Sigmoid colon (tissue), 4 donors: ENCODE results near the gene DLD.

ENCODE experiments used
- EP300 ChIP-seq, 4 donors: sonication (generic); formaldehyde crosslinking; IDR thresholded peaks; one replicate each; pipeline ENCODE4 v1.6.1; 2017; ENCODE audit warnings: antibody characterized with exemption in 4 of 4
- POLR2A ChIP-seq, 2 donors: fragments of 450-650 bp; IDR thresholded peaks; one replicate each; pipeline ENCODE4 v1.6.1; 2016; ENCODE audit warnings: antibody characterized with exemption in 2 of 2, mild to moderate bottlenecking in 2 of 2, moderate library complexity in 2 of 2
- POLR2AphosphoS5 ChIP-seq, 4 donors: sonication (generic); formaldehyde crosslinking; IDR thresholded peaks; one replicate each; pipeline ENCODE4 v1.6.1; 2017; ENCODE audit warnings: antibody characterized with exemption in 4 of 4
- TF ChIP-seq, protein P1 (sequence below), 4 experiments: fragments of 450-650 bp in 3 of 4; fragments of 200-600 bp in 1 of 4; IDR thresholded peaks; one replicate each; pipeline ENCODE4 v1.5.1; 2016 to 2019; ENCODE audit warnings: antibody characterized with exemption in 4 of 4, mild to moderate bottlenecking in 3 of 4, moderate library complexity in 2 of 4

DNA sequence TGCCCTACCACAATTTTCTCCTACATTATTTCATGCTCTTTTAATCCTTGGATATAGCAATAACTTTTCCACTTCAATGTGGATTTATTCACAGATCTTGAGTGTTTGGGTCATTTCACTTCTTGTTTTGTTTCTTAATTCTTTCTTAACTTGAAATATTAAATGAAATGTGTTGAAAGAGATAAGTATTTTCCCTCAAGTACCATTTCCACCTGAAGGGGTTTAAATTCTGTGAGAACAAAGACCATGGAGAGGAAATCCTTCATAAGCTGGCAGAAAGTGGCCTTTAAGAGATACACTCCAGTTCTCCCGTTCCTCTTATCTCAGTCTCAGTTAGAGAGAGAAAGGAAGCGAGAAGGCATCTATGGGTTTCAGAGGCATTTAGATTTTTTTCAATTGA, 14.1 kb upstream of the DLD start:
- TF ChIP-seq, protein P1, sequence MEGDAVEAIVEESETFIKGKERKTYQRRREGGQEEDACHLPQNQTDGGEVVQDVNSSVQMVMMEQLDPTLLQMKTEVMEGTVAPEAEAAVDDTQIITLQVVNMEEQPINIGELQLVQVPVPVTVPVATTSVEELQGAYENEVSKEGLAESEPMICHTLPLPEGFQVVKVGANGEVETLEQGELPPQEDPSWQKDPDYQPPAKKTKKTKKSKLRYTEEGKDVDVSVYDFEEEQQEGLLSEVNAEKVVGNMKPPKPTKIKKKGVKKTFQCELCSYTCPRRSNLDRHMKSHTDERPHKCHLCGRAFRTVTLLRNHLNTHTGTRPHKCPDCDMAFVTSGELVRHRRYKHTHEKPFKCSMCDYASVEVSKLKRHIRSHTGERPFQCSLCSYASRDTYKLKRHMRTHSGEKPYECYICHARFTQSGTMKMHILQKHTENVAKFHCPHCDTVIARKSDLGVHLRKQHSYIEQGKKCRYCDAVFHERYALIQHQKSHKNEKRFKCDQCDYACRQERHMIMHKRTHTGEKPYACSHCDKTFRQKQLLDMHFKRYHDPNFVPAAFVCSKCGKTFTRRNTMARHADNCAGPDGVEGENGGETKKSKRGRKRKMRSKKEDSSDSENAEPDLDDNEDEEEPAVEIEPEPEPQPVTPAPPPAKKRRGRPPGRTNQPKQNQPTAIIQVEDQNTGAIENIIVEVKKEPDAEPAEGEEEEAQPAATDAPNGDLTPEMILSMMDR (IDR thresholded peaks at IDR 0.05), result no peak
- TF ChIP-seq POLR2A (IDR thresholded peaks at IDR 0.05) (no peak), POLR2AphosphoS5 (IDR thresholded peaks at IDR 0.05) (no peak), EP300 (IDR thresholded peaks at IDR 0.05) (no peak)
